Right renal cortex interstitium (tissue), 3 donors: ENCODE data around the gene GEMIN5. TPM values are rescaled to one million over a fixed set of nuclear protein-coding genes. Genes with fewer than 3 reads are reported as not detected.

Experiments used
- DNase-seq, 3 donors: peaks; one replicate each; pipeline ENCODE4 v3.0.0-alpha.2; 2013; ENCODE audit warnings: low read depth in 3 of 3, low spot score in 2 of 3
- polyA plus RNA-seq, 3 donors: library from polyadenylated mRNA; unstranded; fragments of 120-200 nt; gene quantifications; one replicate each; pipeline ENCODE4 v1.2.1, GENCODE V29; 2013; ENCODE audit not compliant: insufficient read length in 3 of 3

Gene GEMIN5
- polyA plus RNA-seq, 3 donors = 21.4 to 23.3 (median 21.9) TPM

DNA sequence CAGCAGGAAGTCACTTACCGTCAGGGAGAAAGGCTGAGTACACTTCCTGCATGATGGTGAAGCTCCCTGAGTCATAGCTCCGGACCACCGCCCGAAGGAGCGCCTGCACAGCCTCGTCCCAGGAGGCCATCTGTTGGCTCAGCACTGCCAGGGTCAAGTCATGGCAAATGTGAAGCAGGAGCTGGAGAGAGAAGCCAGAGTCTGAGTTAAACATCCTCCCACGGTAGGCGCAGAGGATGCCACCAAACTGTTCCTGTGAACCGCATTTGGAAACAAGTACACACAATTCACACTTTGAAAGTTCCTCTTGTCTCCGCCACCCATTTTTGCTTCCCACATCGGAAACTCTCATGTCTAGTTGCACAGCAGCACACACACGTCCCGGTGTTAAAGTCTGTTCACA lies 45.6 kb downstream of the GEMIN5 start:
- no peak for DNase-seq

DNA sequence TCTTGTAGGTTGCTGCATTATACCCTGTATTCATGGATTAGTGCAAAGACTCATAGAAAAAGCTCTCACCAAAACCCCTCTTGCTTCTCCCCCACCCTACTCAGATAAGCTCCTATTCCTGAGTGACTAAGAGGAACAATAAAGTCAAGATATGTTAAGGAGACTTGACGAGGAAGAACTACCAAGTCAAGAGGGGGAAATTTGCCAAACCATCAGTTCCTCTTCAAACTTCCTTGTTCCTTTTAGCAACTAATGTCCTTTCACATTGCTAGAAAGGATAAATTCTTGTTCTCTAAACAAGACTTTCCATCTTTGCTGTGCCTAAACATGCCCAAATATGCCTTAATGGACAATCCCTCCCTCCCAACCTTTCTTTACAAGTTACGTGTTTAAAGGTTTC lies 52.6 kb downstream of the GEMIN5 start:
- DNase-seq = no peak

DNA sequence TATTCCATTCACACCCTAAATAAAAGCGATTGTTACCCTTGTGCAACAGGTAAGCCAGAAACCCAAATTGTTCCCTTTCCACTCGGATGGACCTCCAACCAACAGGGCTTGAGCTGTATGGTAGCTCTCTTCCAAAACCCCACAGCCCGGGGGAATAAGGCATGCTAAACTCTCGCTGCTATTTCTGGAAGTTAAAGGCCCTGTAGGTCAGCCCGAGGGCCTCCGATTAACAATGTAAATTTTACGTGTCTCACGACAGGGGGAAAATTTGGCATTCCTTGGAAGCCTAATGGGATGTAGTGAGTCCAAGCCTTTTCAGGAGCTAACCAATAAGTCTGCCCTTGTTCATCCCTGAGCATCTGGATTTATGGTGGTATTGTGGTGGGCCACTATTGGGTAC lies 53.6 kb downstream of the GEMIN5 start:
- no peak for DNase-seq

DNA sequence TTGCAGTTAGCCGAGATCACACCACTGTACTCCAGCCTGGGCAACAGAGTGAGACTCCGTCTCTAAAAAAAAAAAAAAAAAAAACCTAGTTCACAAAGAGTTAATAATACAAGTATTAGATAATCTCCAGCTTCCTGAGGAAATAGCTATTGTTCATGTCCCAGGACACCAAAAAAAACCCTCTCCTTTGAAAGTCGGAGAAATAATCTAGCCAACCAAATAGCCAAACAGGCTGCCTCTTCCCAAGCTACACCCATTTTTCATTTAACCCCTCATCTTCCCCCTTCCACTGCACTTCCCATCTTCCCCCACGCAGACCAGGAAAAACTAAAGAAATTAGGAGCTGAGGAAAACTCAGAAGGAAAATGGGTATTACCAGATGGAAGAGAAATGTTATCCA lies 56.0 kb downstream of the GEMIN5 start:
- no peak for DNase-seq

DNA sequence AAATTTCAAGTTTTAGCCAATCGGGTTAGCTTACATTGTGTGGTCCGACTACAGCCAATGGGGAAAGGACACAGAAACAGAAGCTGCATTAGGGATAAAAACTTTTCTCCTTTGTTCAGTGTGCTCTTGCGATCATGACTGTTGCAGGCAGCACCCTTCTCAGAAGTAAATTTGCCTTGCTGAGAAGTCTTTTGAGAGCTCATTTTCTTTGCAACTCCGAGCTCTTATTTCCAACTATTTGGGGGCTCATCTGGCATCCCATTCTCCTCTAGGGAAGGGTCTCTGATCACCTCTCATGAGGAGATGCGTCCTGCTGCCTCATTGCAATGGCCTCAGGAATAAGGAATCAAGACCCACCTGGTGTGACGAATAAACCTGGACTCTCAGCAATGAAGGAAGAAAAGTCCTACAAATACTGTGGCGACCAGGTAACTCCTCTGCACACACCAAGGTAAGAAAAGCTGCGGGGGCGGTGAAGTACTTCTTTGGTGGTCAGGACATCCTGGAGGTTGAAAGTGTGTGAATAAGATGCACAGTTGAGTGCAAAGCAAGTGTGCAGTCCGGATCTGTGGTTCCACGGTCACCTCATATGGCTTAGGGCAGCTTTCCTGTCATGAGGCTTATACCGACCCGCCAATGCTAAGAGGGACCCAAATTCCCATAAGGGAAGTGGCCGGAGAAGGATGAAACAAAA lies 59.2 kb downstream of the GEMIN5 start:
- no peak for DNase-seq

DNA sequence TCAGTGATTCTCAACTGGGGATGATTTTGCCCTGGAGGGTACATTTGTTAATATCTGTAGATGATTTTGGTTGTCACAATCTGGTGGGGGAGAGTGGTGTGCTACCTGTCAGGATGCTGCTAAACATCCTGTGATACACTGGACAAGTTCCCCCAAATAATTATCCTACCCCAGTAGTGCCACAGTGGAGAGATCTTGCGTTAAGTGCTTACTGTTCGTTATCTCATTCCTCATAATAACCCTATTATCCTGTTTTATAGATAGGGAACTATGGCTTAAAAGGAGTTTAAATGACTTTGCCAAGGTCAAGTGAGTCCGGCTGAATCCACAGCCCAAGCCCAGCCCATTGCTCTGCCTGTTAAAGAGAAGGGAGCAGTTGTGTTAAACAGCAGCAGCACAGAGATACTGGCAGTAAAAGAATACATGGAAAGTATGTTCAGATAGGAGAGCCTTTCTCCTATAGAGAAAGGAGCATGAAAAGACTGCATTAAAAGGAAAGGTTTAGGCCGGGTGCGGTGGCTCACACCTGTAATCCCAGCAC lies 64.2 kb downstream of the GEMIN5 start:
- DNase-seq = no peak

DNA sequence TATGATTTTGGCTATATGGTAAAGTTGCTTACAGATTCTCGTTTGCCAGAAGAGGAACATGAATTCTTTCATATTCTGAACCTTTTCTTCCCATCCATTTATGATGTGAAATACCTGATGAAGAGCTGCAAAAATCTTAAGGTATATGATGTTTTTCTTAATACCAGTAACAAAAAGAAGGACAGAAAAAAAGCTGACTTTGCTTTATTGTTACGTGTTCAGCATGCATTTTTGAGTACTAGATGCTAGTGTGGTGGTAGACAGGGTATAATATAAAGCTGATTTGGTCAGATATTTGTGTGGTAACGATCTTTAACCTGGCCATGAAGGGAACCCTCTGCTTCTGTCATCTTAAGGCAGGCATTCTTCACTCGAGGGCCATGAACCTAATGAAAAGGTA lies 66.3 kb downstream of the GEMIN5 start:
- DNase-seq = no peak

DNA sequence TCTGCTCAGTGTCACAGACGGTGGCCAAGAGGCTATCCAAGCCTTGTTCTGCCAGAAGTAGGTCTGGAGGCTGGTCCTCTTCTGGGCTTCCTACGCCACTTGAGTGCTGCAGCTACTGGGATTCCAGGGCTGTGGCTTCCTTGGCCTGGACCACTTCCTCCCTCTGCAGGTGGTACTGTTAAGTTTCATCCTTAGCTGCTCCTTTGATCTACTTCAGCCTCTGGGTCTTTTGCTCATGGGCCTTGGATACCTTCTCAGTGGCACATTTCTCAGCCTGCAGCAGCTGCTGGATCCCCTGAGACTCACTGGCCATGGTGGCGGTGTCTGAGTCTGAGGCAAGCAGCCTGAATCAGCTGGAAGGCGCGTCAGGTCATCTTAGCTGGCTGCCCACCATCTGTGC lies 69.3 kb downstream of the GEMIN5 start:
- no peak for DNase-seq

DNA sequence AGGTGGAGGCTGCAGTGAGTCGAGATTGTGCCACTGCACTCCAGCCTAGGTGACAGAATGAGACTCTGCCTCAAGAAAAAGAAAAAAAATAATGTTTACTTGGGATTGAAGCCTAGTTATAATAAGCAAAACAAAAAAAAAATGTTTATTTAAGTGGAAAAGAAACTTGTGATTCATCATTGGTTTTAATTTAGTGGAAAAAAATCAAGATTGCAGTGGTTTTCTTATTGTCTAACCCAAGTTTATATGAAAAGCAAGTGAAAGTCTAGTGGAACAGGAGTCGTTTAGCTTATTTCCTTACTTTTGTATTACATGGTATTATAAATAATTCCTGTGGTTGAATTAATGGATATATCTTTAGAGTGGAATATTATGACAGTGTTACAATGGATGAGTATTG lies 71.2 kb downstream of the GEMIN5 start:
- no peak for DNase-seq

DNA sequence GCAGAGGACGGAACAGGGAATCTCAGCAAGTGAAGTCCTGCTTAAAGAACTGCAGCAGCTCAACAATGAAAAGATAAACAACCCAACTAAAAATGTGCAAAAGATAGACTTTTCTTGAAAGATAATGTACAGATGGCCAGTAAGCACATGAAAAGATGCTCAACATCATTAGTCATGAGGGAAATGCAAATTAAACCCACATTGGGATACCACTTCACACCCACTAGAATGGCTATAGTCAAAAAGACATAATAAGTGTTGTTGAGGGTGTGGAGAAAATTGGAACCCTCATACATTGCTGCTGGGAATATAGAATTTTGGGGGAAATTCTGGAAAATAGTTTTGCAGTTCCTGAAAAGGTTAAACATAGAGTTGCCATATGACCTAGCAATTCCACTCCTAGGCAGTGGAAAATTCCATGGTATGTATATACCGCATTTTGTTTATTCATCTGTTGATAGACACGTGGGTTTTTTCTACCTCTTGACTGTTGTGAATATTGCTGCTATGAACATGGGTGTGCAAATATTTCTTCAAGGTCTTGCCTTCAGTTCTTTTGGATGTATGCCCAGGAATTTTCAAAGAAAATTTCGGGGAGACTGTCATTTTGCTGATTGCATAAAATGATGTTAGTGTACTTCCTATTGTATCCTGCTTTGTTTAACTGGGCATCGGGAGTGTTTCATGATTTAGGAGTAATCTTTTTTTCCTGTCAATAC lies 72.4 kb downstream of the GEMIN5 start:
- no peak for DNase-seq

DNA sequence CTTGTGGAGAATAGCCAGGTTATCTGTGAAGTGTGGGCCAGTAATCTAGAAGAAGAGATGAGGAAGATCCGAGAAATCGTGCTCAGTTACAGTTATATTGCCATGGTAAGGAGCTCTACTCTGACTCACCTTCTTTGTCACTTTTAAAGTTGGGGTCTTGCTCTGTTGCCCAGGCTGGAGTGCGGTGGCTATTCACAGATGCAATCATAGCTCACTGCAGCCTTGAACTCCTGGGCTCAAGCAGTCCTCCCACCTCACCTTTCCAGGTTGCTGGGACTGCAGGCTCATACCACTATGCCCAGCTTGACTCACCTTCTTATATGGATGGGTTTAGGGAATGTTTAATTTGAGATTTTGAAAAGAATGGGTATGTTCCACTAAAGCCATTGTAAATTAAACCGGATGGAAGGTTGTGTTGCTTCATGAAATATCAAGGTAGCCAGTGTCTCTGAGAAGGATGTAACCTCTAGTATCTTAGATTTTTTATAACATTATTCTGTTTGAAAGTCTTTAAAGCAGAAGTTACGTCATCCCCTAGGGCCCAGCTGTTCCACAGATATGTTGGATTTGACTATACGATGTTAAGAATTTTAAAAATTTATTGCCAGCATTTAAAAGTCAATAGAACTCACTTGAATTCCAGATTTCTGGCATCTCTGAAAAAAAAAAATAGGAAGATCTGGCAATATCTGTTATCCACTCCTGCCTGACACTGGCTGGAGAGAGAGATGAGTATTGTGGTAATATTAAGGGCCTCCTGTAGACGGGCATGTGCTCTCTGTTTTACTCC lies 74.5 kb downstream of the GEMIN5 start:
- DNase-seq = no peak

DNA sequence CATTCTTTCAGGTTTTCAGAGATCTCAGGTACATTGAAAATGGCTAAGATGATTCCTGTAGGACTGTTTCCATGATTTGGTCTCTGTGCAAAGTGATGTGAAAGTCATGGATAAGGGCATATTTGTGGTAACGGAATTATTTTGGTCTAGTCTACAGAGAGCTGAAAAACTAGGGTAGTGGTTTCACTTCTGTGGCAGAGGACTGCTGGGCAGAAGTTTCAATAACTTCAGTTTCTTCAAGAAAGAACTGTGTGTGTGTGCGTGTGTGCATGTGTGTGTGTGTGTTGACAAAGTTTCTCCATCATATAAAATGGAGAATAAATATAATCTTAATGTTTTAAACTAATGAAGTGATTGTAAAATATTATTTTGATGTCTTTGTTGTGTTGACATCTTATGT lies 75.2 kb downstream of the GEMIN5 start:
- no peak for DNase-seq

DNA sequence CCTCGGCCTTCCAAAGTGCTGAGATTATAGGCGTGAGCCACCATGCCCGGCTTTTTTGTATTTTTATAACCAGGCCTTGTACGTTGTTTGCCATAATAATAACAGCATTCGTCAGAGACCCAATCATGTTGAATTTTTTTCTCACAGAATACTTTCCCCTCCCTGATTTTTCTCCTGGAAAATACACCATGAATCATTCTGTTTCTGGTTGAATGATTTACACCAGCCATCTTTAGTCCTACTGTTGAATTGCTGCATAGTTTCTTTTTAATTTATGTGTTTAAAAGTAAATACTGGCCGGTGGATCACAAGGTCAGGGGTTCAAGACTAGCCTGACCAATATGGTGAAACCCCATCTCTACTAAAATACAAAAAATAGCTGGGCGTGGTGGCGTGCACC lies 76.1 kb downstream of the GEMIN5 start:
- DNase-seq = no peak

DNA sequence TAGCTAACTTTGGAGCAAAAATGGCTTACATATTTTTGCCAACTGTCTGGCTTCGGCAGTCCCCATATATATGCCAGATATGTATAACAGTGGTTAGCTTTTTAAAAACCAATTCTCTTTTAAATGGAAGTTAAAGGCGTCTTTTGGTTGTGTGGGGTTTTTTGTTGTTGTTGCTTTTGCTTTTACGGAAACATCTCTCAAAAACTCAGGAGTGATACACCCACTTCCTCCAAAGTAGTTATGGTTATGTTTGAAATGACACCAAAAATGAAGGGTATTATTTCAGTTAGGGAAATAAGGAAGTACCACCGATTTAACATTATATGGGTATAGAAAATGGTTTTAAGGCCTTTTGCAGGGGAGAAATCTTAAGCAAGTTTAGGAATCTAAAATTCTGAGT lies 77.2 kb downstream of the GEMIN5 start:
- DNase-seq = no peak

DNA sequence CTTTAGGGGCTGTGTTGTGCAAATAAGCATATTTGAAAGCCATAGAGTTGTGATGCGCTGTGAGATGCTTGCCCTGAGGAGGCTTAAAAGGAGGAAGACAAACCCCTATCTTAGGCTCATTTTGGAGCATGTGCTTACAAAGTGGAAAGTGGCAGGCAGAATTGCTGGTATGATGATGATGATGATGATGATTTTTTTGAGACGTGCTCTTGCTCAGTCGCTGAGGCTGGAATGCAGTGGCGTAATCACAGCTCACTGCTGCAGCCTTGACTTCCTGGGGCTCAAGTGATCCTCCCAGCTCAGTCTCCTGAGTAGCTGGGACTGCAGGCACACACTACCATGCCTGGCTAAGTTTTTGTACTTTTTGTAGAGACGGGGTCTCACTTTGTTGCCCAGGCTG lies 77.9 kb downstream of the GEMIN5 start:
- no peak for DNase-seq

DNA sequence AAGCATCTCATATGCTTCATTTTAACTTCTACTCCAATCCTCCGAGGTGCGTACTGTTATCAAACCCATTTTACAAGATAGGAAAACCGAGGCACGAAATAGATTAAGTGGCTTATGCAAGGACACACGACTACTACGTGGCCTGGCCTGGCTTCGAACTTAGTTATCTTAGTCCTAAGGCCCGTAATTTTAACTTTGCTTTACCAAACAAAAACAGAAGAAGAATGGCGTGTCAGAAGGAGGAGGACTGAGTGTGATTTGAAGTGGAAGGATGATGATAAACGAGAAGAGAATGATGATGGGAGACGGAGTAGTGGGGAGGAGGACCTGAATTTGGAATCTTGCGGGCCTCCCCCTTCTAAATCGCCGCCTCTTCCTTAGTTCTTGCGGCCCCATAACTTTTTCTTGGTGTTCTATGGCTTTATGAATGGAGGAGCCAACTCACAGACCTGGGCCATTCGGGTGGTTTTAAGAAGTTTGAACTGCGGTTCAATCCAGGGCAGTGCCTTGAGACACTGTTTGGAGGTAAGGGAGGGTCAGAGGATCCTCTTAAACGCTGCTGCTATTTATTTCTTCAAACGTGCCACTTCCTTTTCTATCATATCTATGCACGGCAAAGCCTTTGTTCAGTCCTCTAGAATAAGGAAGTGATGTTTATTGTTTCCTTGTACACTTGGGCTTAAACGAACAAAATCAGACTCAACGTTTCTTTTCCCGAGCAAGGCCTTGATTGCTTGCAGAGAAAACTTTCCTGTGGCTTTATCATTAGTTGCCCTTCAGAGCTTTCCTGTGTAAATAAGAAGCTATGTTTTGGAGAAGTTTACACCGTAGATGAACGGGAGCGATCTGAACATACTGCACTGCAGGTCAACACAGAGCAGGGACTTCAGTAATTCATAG lies 78.8 kb downstream of the GEMIN5 start:
- DNase-seq = no peak

DNA sequence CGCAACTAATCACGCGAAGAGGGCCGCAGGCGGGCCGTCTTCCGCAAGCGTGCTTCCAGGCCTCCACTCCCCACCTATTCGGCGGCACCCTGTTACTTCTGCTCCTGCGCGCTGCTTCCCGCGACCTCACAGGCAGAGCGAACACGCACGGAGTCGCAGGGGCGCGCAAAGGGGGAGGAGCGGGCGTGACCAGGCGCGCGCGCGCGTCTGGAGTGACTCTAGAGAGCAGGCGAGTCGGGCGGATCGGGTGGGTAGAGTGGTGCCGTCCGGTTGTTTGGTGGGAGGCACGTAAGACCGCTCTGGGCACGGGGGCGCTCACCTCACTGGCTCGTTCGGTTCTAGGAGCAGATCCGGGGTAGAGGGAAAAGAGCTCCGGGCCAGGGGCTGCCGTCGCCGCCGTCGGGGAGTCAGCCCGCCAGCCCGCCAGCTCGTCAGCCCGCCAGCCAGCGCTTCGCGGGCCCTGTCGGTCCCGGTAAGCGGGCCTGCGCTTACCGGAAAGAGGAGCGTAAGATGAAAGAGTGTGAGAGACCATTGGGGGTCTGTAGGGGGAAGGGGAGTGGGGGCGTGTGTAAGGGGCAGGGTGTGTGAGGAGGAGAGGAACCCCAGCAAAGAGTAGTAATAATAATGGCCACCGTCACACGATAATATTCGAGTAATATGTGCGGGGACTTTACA lies 79.6 kb downstream of the GEMIN5 start, which contains the start of gene CNOT8:
Gene CNOT8 (plus strand): TSS at position 331 of the 675 bp plus-strand sequence. CDS start 4,652 bp downstream, outside the sequence.
- peak; percentile 90 to 93 (median 92) for DNase-seq

DNA sequence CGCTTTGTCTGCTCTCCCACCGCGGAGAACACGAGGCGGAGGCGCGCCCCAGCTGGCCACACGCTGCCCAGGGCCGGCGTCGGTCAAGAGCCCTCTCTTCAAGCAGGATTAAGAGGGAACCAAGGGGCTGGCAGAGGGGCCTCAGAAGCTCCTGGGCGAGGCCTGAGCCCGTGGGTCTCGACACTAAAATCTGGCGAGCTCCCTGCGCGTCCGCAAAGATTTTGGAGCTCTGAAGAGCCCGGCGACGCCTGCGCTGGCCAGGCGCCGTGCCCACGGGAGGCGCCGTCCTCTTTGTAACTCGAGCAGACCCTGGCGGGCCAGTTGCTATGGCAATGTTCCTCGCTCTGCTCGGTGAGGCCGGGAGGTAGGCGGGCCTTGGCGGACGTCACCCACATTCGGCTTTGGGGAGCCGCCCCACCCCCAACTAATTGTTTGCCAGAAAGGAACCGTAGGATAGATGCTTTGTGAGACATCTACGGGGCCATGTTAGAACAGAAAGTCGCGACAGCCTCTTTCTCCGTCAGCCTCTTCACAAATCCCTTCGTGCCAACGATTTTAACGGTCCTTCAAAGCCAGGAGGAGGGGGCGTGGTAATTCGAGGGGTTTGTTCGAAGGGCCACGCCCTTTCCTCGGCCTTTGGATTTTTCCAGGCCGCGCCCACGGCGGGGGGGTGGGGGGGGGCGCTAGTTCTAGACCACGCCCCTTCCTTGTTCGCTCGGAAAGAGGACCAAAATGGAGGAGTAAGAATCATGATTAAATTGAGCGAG lies 80.3 kb downstream of the GEMIN5 start:
- peak; percentile 93 to 96 (median 96) for DNase-seq

DNA sequence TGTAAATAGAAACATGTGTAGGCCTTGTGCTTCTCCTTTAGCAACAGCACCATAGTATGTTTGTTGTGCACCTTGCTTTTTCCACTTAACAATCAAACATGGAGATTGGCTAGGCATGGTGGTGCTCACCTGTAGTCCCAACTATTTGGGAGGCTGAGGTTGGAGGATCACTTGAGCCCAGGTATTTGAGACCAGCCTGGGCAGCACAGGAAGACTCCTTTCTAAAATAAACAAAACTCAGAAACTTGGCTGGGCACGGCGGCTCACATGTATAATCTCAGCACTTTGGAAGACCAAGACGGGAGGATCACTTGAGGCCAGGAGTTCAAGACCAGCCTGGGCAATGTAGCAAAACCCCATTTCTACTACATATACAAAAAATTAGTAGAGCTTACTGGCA lies 86.7 kb downstream of the GEMIN5 start:
- DNase-seq = no peak
